GM21619 (cell line): ENCODE results near the gene CHD9.
A peak's percentile ranks its signal among the peaks of the same experiment; 100 is the strongest.
"Not testable (repeated sequence)": the region's sequence is repeated elsewhere in the genome, so short reads cannot be mapped to it uniquely, and the experiment has no call there.

Experiments
- ATAC-seq: cut with Tn5 transposase; IDR thresholded peaks from one replicate; pipeline ENCODE4 v1.9.1; 2021; ENCODE audit not compliant: unreplicated experiment

Gene CHD9

DNA sequence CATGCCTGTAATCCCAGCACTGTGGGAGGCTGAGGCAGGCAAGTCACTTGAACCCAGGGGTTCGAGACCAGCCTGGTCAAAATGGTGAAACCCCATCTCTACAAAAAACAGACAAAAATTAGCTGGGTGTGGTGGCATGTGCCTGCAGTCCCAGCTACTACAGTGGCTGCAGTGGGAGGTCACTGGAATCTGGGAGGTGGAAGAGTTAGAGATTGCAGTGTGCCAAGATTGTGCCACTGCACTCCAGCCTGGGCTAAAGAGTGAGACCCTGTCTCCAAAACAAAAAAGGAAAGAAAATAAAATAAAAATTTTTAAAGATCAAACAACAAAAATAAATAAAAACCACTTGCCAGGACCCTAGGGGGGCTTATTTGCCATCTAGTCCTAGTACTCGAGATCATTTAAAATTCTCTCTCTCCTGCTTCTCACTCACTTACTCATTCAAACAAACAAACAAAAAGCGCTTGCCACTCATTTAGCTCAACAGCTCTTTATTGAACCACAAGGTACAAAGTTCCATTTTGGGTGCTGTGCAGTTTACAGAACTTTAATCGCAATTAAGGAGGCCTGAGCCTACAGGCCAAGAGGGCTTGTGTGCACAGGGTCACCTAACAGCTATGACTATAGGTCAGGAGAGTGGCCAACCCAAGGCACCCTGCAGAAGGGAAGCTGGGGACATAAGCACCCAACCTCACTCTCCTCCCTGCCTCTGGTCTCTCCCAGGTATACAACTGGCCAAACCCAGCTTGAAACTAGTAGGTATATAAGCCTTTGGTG, 6.5 kb upstream of the CHD9 start:
- ATAC-seq = no peak

DNA sequence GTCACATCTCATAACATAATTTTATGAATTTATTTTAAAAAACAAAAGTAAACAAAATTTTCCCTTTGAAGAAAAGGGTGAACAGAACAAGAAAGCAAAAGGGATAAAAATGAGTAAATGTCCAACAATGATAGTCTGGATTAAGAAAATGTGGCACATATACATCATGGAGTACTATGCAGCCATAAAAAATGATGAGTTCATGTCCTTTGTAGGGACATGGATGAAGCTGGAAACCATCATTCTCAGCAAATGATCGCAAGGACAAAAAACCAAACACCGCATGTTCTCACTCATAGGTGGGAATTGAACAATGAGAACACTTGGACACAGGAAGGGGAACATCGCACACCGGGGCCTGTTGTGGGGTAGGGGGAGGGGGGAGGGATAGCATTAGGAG, 3.5 kb upstream of the CHD9 start:
- ATAC-seq = not testable (repeated sequence)

DNA sequence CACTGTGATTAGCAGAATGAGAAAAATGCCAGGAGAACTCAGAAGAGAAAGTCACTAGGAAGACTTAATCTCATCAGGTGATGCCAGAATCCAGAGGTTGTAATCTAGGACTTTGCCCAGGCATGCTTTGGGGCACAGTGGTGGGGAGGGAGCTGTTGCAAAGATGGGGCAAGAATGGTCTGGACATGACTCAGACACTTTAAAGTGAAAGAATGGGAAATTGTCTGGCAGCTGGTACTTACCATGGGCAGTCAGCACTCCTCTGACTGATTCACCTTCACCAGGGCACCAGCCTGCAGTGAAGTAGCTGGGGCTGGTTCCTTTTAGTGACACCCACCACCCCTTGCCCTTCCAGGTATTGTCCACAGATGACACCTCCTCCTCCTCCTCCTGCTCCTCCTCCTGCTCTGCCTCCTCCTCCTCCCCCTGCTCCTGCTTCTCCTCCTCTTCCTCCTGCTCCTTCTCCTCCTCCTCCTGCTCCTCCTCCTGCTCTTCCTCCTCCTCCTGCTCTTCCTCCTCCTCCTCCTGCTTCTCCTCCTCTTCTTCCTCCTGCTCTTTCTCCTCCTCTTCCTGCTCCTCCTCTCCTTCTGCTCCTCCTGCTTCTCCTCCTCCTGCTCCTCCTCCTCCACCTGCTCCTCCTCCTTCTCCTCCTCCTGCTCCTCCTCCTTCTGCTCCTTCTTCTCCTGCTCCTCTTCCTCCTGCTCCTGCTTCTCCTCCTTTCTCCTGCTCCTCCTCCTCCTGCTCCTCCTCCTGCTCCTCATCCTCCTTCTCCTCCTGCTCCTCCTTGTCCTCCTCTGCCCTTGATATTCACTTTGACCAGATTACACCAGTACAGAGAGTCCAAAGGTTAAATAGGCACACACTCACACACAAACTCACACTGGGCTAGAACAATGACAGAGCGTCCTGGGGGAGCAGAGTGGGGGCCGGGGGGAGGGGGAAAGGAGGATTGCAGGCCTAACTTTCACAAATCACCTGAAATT, 2.0 kb upstream of the CHD9 start, which contains the start of gene CHD9NB:
Gene CHD9NB (minus strand): TSS at position 379 of the 983 bp plus-strand sequence. CDS start 8,739 bp downstream, outside the sequence.
- ATAC-seq = no peak

DNA sequence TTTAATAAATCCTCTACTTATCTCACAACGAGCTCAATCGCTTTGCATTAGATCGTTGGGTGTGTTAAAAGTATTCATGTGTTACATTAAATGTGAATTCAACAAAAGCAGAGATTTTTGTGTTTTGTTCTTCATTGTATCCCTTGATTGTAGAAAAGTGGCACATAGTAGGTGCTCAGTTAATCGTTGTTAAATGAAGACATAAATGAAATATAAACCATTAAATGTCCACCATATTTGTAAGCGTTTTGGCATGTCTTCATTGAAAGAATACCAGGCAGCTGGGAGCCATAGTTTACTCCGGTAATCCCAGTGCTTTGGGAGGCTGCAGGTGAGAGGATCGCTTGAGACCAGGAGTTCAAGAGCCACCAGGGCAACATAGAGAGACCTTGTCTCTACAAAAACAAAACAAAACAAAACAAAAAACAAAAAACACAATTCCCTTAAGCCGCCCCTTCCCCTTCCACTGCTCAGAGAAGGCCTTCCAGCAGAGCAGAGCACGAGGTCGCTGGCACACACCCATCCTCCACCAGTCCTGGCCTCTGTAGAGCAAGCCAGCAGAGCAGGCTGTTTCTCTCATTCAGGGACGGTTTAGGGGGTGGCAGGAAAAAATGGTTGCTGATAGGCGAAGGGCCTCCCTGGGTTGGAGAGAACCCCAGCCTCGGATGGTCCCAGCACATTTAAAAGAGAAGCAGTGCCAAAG, 673 bp upstream of the CHD9 start:
- ATAC-seq = peak; percentile 29

DNA sequence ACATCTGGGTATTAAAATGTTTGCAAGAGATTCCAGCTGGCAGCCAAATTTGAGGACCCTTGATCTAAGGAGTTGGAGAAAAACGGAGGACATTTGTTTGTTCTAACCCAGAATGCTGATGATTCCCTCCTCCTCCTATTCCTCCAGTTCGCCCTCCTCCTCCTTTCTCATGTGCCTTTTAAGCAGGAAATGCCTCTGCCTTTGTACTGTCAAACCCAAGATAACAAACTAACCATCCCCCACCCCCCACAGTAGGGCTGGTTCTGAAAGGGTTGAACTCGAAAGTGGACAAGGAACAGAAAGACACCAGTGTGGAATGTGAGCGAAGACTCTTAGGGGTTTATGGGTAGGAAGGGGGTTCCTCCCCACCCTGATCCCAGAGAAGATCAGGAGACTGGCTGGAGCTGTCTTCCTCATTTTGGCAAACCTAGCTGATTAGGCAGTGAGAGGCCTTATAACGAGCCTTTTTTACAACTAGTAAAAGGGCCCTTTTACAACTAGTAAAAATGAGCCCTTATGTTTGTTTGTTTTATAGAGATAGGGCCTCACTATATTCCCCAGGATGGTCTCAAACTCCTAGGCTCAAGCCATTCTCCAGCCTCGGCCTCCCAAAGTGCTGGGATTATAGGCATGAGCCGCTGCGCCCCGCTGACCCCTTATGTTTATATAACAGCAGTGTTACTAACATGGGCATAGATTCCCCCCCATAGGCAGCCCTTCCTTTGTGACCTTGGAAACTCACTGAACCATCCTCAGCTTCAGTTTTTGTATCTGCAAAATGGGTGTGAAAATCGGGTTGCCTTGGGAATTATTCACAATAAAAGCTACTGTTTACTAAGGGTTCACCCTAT, 975 bp downstream of the CHD9 start:
- no peak for ATAC-seq

DNA sequence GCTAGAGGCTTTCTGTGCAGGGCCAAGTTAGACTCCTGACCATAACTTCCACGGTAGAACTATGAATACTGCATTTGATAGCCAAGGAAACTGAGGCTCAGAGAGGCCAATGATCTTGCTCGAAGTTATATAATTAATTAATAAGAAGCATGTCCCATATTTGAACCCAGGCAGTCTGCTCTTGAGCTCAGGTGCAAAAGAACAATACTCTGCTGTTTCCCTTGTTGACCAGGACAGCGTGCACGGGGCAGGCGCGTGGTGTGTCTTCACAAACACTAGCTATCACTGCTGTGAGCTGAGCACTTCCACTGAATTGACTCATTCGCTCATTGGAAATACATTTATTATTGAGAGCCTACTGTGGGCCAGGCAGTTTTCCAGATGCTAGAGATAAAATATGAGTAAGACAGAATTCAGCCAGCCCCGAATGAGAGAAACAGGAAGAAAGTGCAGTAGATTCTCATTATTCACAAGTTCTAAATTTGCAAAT, 1.6 kb downstream of the CHD9 start:
- no peak for ATAC-seq

DNA sequence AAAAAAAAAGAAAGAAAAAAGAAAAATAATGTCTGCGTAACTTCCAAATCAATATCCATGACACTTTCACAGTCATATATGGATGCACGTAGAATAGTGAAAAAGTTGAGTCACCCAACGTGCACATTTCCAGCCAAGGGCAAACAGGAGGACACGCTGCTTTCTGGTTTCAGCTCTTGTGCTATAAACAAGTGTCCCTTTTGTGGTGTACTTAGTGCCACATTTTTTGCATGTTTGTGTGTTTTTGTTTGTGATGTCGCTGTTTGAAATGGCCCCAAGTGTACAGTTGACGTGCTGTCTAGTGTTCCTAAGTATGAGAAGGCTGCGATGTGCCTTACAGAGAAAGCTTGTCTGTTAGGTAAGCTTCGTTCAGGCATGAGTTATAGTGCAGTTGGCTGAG, 2.9 kb downstream of the CHD9 start:
- ATAC-seq = no peak

DNA sequence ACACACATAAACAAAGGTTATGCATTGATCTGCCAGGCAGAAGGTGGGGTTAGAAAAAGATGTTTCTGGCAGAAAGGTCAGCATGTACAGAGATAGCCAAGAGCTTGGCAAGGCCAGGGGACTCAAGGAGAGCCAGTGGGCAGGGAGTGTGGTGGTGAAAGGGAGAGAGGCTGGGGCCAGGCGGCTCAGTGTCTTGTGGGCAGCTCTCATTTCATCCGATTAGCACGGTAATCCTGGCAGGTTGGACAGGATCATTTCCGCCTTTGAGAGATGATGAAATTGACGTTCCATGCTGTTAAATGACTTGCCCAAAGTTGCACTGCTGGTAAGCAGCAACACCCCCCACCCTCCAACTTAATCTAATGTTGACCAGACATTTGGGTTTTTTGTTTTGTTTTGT, 3.6 kb downstream of the CHD9 start:
- no peak for ATAC-seq

DNA sequence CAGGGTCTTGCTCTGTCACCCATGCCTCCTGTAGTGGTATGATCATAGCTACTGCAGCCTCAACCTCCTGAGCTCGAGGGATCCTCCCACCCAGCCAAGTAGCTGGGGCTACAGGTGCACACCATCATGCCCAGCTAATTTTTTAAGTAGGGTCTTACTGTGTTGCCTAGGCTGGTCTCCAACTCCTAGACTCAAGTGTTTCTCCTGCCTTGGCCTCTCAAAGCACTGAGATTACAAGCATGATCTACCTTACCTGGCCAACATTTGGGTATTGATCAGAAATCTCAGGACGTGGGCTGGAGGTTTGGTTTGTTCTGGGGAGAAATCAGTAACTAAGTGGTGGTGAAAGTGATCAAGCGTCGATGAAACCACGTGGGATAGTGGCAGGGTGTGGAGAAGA, 4.1 kb downstream of the CHD9 start:
- no peak for ATAC-seq

DNA sequence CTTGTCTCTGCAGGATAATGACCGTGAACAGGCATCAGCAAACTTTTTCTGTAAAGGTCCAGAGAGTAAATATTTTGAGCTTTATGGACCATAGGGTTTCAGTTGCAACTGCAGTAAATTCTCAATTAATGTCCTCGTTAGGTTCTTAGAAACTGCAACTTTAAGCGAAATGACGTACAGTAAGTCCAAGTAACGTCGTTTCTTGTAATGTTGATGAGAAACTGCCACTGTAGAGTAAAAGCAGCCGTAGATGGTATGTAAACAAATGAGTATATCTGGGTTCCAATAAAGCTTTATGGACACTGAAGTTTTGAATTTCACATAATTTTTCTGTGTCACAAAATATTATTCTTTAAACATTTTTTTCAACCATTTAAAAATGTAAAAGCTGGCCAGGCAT, 4.9 kb downstream of the CHD9 start:
- no peak for ATAC-seq

DNA sequence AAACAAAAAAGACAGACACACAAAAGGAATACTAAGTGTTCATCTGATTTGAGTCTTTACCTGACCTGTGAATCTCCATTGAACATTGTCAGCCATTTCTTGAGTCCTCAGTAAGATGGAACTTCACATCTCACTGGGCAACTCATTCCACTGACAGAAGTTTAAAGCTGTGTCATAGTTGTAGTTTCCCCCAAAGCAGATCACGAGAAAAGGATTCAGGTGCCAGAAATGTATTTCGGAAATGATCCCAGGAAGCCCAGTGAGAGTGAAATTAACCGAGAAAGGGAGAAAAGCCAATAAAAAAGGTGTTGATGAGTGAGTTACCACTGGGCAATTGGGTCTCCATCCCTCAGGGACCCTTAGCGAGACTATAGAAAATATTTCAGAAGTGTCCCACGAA, 6.5 kb downstream of the CHD9 start:
- peak; percentile 16 for ATAC-seq

DNA sequence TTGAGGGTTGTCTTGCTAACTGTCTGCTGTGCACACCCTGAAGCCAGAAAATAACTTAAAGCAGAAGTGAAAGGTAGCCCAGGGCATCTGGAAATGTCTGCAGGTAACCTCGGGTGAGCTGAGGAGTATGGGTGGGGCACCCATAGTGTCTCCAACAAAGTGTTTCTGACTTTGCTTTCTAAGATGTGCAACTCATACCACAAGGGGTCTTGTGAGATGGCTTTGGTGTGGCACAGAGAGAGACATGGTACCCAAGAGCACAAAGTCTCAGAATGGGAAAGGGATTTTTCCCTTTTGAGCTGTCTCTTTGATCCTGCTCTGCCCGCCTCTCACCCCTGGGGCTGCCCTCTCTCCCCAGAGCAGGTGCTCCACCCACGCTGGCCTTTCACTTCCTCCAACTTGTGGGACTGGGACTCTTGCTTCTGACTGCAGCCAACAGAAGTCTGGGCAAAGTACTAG, 6.9 kb downstream of the CHD9 start:
- ATAC-seq = peak; percentile 81

DNA sequence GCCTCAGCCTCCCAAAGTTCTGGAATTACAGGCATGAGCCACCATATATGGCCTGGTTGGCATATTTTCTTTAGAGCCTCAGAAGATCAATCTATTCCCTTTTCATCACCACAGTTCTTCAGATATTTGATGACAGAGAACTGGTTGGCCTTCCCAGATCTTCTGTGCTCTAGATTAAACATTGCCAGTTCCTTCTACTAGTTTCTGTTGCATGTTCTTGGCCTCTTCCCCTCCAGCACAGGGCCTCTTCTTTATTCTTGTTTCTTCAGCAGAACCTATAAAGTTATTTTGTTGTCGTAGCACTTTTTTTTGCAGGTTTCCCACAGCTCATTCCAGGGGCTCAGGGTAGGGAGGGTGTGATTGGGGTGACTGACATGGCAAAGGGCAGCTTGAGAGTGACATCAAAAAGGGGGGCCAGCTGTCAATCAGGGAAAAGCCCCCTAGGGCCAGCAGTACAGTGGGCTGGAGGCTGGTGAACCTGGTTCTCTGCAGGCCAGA, 9.3 kb downstream of the CHD9 start:
- no peak for ATAC-seq

DNA sequence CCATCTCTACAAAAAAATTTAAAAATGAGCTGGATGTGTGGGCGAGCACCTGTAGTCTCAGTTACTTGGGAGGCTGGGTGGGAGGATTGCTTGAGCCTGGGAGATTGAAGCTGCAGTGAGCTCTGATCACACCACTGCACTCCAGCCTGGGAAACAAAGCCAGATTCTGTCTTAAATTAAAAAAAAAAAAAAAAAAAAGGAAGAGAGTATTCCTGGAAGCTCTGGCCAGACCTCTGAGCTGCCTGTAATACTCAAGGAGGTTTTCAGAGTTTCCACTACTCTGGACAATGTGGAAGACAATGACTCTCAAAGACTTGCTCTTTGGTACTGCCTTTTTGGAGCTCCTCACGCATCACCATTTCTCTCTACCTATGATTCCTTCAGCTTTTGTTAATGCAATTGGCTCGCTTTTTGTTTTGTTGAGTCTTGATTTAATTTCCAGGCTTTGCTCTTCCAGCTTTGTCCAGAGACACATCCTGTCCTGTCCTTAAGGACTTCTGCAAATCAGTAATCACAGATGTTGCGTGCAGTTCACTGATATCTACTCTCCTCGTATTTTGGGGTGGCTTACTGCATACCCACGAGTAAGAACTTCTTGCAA, 10.8 kb downstream of the CHD9 start:
- no peak for ATAC-seq

DNA sequence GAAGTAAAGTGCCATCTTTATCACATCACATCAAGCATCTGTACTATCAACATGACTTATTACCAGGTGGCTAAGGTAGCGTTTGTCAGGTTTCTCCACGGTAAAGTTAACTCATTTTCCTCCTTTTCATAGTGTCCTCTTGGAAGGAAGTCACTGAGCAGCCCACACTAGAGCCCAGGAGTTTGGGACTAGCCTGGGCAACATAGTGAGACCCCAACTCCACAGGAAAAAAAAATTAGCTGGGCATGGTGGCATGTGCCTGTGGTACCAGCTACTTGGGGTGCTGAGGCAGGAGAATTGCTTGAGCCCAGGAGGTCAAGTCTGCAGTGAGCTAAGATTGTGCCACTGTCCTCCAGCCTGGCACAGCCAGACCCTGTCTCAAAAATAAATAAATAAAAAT, 12.9 kb downstream of the CHD9 start:
- ATAC-seq = no peak

DNA sequence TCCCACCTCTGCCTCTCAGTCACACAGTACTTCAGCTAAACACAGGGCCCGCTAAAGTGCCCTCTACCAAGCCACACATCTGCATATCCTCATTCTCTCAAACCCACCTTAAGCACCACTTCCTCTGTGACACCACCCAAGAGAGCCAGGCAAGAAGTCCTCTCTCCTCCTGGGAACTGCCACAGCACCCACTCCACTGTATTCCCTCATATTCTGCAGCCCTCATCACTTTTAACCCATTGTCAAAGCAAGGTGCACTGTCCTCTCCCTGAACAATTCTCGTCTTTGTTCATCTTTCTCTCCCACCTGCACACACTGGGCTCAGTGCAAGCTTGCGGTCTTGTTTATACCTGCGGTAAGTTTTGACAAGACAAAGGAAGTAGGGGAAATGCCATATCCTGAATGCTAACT, 13.6 kb downstream of the CHD9 start:
- ATAC-seq = peak; percentile 53

DNA sequence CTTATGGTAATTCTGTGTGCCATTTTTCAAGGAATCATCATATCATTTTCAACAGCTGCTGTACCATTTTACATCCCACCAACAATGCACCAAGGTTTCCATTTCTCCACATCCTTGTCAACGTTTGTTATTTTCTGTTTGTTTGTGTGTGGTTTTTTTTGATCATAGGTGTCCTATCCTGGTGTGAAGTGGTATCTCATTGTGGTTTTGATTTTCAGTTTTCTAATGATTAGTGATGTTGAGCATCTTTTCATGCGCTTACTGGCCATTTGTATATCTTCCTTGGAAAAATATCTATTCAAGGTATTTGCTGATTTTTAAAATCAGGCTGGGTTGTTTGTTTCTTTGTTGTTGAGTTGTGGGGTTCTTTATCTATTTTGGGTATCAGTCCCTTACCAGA, 15.0 kb downstream of the CHD9 start:
- ATAC-seq = no peak

DNA sequence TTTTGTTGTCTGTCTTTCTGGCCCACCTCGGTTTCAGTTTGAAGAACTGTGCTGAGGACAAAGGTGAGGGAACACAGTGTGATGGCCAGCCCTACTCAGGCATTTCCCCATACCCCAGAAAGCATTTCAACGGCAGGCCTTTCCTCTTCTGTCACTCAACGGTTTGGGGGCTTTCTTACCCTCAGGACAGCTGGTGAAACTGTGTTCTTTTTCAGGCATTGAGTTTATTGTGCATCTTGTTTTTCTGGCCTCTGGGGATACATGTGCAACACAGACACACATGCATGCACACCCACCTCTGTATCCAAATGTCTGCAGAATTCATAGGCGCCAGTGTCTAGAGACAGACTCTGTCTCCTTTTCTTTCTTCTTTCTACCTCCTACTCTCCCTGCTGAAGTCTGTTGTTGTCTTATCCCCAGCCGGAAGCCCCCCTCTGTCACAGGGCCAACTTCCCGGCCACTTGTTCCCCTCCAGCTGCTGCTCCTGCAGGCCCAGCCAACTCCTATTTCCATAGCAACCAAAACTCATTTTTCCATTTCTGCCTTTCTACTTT, 17.0 kb downstream of the CHD9 start:
- peak; percentile 57 for ATAC-seq

DNA sequence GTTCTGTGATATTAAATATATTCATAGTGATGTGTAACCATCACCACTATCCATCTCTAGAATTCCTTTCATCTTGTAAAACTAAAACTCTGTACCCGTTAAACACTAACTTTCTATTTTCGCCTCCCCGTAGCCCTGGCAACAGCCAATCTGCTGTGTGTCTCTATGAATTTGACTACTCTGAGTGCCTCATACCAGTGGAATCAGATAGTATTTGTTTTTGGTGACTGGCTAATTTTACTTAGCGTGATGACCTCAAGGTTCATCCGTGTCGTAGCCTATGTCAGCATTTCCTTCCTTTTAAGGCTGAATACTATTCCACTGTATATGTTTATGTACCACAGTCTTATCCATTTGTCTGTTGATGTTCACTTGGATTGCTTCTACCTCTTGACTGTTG, 18.2 kb downstream of the CHD9 start:
- ATAC-seq = no peak
